Gastroesophageal sphincter (tissue), 3 donors: ENCODE results near the gene MAP1S.

ENCODE experiments used
- POLR2A ChIP-seq, 2 donors: fragments of 450-650 bp; IDR thresholded peaks; one replicate each; pipeline ENCODE4 v1.6.1; 2017; ENCODE audit warnings: antibody characterized with exemption in 2 of 2, mild to moderate bottlenecking in 2 of 2, moderate library complexity in 1 of 2
- TF ChIP-seq, protein P1 (sequence below), 4 experiments: fragments of 200-600 bp in 2 of 4; fragments of 450-650 bp in 2 of 4; sonication (generic) in 1 of 4; IDR thresholded peaks; one replicate each; pipeline ENCODE4 v1.5.1; 2017 to 2019; ENCODE audit warnings: antibody characterized with exemption in 4 of 4, mild to moderate bottlenecking in 2 of 4, moderate library complexity in 2 of 4

DNA sequence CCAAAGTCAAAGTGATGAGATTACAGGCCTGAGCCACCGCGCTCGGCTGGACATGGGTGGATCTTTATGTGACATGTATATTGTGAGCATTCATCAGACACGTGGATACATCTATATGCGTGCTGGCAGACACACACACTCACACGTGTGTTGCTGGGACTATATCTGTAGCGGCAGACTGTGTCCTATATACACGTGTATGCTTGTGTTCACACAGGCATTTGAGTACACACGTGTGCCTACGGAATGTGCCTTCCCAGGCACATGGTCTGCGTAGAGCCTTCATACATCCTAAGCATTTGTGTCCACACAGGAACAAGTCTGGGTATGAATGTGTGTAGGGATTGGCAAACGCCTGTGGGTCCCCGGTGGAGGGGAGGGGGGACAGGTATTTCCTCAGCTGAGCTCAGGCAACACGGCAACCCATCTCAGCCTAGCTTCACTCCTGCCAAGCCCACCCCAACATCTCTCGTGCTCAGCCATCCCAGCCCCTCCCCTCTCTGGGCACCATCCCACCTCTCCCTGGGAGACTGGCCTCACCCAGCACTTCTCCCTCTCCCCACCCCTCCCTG is 33.7 kb upstream of the MAP1S start:
- no peak for TF ChIP-seq POLR2A (IDR thresholded peaks at IDR 0.05)
- TF ChIP-seq, protein P1, sequence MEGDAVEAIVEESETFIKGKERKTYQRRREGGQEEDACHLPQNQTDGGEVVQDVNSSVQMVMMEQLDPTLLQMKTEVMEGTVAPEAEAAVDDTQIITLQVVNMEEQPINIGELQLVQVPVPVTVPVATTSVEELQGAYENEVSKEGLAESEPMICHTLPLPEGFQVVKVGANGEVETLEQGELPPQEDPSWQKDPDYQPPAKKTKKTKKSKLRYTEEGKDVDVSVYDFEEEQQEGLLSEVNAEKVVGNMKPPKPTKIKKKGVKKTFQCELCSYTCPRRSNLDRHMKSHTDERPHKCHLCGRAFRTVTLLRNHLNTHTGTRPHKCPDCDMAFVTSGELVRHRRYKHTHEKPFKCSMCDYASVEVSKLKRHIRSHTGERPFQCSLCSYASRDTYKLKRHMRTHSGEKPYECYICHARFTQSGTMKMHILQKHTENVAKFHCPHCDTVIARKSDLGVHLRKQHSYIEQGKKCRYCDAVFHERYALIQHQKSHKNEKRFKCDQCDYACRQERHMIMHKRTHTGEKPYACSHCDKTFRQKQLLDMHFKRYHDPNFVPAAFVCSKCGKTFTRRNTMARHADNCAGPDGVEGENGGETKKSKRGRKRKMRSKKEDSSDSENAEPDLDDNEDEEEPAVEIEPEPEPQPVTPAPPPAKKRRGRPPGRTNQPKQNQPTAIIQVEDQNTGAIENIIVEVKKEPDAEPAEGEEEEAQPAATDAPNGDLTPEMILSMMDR (IDR thresholded peaks at IDR 0.05): no peak
